Measurements from ENCODE around the gene NQO2. TPM values are rescaled to one million over a fixed set of nuclear protein-coding genes. Genes with fewer than 3 reads are reported as not detected.

Gene NQO2
- total RNA-seq, 1 experiment from 2014 or later: 105 TPM

GRCh38 chr6:2990932-2991506 is 8.7 kb upstream of the NQO2 start:
- Histone ChIP-seq H3K18ac (ENCODE audit: insufficient read length, low read depth, low read length) (no peak overlapping the region), H3K23ac (ENCODE audit: insufficient read length, low read depth, low read length) (no peak overlapping the region), H2AFZ (ENCODE audit: low read length) (no peak overlapping the region), H3K79me2 (ENCODE audit: insufficient read depth, low read length) (no peaks in the 10 kb centered on the region), H2BK20ac (ENCODE audit: low read depth, low read length, poor library complexity, severe bottlenecking) (no peak overlapping the region), H3K9me3 (ENCODE audit: control insufficient read depth, low read depth, low read length) (no peaks in the 10 kb centered on the region), H4K5ac (ENCODE audit: insufficient read length, low read depth, low read length) (no peak overlapping the region), H2BK12ac (ENCODE audit: insufficient read length, low read depth, low read length) (no peak overlapping the region), H4K20me1 (ENCODE audit: control insufficient read depth, insufficient read depth, insufficient read length) (no peaks in the 10 kb centered on the region), H2BK15ac (ENCODE audit: low read depth, low read length) (no peak overlapping the region), H3K27me3 (ENCODE audit: insufficient read depth, low read length) (no peaks in the 10 kb centered on the region), H4K91ac (ENCODE audit: insufficient read length, low read depth, low read length) (no peak overlapping the region), H3K56ac (ENCODE audit: insufficient read length, low read depth, low read length) (no peak overlapping the region), H2AK5ac (ENCODE audit: insufficient read length, low read length) (no peak overlapping the region), H3K14ac (ENCODE audit: insufficient read depth, low read length) (no peak overlapping the region), H3T11ph (ENCODE audit: low read length) (no peak overlapping the region), H3K79me1 (ENCODE audit: insufficient read depth, low read depth, low read length, poor library complexity, severe bottlenecking) (no peaks in the 10 kb centered on the region), H3K23me2 (ENCODE audit: insufficient read length, low read depth, low read length, poor library complexity, severe bottlenecking) (peaks cover 13% of the 10 kb centered on the region), H3K4ac (ENCODE audit: low read depth, low read length) (no peak overlapping the region), H3K4me2 (ENCODE audit: insufficient read depth, insufficient read length, low read length) (no peak overlapping the region), H3K27ac (ENCODE audit: insufficient read length, low read depth, low read length) (peak overlapping the region; percentile 99), H2BK5ac (ENCODE audit: insufficient read length, low read length) (no peak overlapping the region), H3K9ac (ENCODE audit: extremely low read depth, insufficient read length, low read length) (no peak overlapping the region), H2BK120ac (ENCODE audit: low read depth, low read length, poor library complexity, severe bottlenecking) (peak overlapping the region; percentile 53), H4K8ac (replicated peaks; ENCODE audit: insufficient read length, low read depth, low read length) (no peak overlapping the region), H3K4me1 (ENCODE audit: insufficient read depth, low read length) (peaks cover 4% of the 10 kb centered on the region; the same call in 1 of the 2 replicates)
- no peaks in the 10 kb centered on the region; a peak in 1 of 5 replicates for H3K9me3 Mint-ChIP-seq
- H3K4me1 Mint-ChIP-seq: peaks cover 39 to 42% of the 10 kb centered on the region in 2 experiments
- H3K27ac Mint-ChIP-seq: peak overlapping the region; percentile 99 to 100 (median 100)
- peak overlapping the region; percentile 82 to 89; a peak in 3 of 5 replicates for H3K4me3 Mint-ChIP-seq
- DNase-seq: no peak
- WGBS (ENCODE audit: extremely low coverage, insufficient read length, low lambda C conversion rate): no CpG with 5 or more reads among the region's 10 CpGs
- peaks cover 0 to 5% (median 0%) of the 10 kb centered on the region in 3 experiments; a peak in 2 of 7 replicates for H3K36me3 Mint-ChIP-seq (ENCODE audit: insufficient read depth in 1 of 3, low read depth in 3 of 3)
- TF ChIP-seq, protein P1, sequence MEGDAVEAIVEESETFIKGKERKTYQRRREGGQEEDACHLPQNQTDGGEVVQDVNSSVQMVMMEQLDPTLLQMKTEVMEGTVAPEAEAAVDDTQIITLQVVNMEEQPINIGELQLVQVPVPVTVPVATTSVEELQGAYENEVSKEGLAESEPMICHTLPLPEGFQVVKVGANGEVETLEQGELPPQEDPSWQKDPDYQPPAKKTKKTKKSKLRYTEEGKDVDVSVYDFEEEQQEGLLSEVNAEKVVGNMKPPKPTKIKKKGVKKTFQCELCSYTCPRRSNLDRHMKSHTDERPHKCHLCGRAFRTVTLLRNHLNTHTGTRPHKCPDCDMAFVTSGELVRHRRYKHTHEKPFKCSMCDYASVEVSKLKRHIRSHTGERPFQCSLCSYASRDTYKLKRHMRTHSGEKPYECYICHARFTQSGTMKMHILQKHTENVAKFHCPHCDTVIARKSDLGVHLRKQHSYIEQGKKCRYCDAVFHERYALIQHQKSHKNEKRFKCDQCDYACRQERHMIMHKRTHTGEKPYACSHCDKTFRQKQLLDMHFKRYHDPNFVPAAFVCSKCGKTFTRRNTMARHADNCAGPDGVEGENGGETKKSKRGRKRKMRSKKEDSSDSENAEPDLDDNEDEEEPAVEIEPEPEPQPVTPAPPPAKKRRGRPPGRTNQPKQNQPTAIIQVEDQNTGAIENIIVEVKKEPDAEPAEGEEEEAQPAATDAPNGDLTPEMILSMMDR (conservative IDR thresholded peaks at IDR 0.05): no peak
- no peaks in the 10 kb centered on the region for H3K27me3 Mint-ChIP-seq (ENCODE audit: low read depth)

Data from H9 (cell line).